ENCODE measurements around the gene MTFMT.
"Not testable (repeated sequence)": the region's sequence is repeated elsewhere in the genome, so short reads cannot be mapped to it uniquely, and the experiment has no call there.

Gene MTFMT

DNA sequence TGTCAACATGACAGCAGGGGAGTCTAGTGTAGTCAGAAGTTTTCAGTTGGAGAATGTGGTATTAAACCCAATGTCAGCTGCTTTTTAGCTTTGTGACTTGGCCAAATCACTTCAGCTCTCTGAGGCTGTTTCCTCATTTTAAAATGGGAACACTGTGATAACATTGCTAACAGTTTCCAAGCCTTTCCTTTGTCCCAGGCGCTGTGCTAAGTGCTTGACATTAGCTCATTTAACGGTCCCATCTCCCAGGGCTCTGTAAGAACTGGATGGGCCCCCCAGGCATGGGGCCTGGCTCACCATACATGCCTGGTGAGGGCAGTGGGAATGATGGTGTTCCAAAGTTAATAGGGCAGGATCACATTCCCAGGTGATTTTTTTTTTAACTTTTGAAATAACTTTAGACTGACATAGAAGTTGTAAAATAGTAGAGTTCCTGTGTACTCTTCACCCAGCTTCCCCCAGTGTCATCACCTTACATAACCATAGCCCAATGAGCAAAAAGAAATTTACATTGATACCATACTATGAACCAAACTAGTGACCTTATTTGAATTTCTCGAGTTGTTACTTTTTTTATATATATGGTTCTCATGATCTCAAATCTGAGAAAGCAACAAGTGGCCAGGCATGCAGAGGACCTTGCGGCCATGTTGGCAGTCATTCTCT, 30.6 kb upstream of the MTFMT start:
- no peak for DNase-seq

DNA sequence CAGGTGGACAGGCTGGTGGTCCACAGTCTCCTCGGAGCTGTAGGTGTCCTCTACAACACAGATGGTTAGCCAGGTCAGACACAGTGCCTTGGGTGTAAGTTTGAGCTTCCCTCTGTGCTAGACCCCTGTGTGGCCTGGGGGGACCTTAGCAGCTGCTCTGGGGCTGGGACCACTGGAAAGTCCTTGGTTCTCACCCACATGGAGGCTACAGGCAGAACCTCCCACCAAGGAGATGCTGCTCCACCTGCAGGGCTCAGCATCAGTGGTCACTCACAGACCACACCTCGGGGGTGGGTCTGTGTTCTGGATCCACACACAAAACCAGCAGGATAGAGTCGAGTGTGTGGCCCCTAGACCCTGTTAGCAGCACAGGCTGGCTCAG, 29.9 kb upstream of the MTFMT start:
- no peak for DNase-seq

DNA sequence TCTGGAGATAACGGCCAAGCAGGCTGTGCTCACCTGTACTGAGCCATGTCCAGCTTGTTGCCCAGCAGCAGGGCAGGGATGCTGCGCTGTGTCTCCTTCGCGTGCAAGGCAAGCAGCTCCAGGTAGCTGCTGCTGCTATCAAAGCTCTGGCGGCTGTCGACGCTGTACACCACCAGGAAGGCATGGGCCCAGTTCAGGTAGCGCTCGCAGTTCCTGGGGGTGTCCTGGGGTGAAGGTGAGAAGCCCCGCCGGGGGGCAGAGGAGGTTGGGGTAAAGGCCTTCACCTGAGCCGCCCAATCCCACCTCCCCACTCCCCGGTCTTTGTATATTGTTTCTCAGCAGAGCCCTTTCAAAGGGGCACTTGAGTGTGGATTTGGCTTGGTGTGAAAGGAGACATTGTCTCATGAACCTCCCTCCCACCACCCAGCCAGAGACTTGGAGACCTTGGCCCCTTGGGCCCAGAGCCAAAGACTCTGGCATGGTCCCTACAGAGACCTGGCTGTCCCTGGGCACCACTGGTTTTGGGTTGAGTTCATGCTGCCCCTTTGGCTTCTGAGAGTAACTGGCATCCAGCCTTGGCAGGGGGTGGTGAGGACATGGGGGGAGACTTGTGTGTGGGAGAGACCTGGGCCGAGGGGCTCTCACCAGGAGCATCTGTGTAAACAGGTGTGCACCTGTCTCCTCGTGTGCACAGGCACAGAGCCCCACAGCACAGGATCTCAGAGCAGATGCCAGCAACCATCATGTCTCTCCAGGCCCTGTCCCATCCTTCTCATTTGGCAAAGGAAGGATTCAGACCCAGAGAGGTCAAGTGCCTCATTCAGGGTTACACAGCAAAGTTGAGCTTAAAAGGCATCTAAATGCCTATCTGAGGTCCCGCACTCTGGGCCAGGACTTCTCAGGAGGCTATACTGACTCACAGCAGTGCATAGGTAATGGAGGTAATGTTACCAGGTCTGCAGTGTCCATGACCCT, 29.2 kb upstream of the MTFMT start:
- DNase-seq = no peak

DNA sequence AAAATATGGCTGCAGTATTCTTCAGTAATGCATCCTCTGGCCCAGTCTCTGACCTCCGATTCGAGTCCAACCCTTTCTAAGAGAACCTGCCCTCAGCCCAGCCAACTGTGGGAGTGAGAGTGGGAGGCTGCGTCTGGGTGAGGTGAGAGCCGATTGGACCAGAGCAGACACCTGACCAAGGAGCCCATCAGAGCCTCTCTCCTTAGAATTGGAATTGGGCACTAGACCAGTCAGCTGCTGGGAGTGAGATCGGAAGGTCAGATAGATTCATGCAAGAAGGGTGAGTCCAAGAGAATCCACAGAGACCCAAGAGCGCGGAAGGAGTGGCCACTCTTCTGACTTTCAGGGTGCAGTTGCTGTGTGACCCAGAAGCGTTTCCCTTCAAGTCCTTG, 28.1 kb upstream of the MTFMT start:
- DNase-seq = no peak

DNA sequence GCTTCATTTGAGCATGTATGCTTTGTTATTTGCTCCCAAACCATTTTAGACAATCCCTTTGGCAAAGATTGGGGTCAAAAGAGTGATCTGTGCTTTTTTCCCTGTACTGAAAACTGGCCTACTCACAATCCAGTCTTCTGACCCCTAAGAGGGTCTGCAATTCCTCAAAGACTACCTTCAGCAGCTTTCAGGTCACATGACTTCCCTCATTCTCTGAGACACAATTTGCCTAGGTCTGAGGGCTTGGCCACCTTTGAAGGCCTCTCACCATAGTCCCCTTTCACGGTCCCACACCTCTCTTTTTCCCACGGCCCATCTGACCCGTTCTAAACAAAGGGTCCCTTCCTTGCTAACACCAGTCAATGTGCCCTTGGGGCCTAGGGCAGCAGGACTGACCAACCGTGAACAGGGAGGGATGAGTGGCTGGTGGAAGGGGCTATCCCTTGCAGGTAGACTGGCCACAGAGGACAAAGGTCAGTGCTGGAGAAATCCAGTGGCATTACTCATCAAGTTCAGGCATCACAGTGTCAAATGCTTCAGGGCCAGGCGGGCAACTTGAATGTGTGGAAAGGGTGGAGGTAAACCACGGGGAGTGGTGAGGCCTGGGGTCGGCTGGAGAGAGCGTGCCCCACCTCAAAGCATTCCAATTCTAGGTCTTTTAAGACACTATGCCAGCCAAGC, 27.6 kb upstream of the MTFMT start:
- no peak for DNase-seq

DNA sequence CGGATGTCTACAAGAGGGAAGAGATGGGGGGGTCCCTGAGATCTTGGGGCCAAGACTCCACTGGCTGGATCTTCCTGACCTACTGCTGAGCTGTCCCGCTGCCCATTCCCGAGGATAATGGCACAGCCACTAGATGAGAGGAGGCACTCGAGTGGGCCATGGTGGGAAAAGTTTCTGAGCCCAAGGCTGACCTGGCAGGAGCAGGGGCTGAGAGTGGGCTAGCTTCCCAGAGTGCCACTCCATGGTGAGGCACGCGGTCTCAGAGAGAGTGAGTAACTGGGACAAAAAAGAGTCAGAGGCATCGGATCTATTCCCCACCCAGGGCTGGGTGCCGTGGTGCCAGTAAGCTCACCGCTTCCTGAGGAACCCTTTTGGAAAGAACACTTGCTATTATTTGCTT, 26.7 kb upstream of the MTFMT start:
- no peak for DNase-seq

DNA sequence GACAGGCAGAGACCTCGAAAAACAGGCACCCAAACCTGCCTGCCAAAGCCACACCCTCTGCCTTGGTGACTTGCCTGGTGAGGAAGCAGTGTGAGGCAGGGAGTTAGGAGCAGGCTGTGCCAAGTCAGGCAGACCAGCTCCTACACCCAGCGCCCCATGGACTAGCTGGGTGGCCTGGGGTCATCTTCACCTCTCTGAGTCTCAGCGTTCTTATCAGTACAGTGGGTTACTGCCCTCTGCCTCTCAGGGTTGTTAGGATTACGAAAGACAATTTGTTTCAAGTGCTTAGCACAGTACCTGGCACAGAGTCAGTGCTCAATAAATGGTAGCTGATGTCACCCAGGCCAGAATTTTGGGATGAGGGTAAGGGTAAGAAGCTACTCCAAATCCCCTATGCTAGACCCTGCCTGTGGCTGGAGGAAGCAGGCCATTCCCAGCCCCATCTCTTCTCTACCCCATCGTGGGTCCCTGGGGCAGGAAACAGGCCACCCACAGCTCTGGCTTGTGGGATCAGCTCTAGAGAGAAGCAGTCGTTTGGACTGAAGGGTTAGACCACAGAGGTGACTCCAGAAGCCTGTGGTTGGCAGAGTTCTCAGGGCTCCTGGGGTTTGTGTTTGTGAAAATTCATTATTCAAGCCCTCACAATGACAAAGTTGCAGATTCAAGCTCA, 25.9 kb upstream of the MTFMT start:
- no peak for DNase-seq

DNA sequence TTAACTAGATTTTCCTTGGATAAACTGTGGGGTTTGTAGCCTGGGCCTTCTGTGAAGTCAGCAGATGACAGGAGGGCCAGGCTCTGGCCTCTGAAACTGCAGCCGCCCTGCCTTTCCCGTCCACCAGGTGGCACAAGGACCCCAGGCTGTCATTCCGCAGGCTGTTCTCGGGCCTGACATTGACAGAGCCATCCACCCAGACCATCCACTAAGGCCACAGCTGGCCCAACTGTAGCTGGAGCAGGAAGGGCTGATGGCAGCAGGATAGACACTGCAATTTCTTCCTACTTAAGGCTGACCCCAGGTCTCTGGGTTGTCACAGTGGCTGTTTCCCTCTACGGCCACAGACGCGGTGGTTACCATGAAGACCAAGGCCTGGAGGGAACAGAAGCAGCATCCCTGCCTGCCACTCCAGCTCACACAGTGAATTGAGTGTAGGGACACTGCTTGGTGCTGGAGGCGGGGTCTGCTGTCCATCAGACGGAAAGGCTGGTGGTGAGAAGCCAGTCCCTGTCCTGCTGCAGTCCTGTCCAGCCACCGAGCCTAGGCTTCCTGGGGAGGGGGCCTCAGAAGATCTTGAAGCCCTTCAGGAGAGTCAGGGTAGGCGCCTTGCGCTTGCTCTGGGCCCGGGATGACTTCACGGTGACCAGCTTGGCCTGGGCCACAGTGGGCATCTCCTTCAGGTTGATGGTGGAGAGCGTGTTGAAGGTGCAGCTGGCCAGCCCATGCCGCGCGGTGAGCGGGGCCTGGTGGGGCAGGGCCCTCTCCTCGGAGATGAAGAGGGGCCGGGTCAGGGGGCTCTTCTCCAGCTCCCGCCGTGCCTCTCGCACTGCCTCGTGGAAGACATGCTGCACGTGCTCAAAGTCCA, 25.1 kb upstream of the MTFMT start:
- peak; percentile 25 for DNase-seq

DNA sequence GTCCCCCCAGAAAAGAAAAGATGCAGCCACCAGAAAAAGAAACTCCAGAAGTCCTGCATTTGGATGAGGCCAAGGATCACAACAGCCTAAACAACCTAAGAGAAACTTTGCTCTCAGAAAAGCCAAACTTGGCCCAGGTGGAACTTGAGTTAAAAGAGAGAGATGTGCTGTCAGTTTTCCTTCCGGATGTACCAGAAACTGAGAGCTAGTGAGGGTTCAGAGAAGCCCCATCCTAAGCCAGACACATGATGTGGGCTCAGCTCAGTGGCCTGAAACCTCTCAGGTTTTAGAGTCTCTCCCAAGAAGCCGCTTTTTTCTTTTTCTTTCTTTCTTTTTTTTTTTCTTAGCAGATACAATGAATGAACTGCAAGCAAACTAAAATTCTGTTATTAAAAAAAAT, 23.5 kb upstream of the MTFMT start:
- DNase-seq = no peak

DNA sequence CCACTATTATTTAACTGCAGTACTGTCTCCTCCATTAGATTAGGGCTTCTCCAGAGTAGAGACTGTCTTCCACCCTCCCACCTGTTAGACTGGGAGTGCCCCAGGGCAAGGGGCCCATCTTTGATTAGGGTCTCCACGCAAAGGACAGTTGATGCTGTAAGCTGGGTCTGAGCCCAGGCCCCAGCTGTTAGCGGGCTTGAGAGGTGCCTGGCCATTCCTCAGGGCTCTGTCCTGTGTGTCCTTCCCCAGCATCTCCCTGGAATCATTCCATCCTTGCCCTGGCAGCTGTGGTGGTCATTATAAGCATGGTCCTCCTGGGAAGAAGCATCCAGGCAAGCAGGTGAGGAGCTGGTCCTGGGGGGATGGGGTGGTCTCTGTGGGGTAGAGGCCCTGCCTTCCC, 21.8 kb upstream of the MTFMT start:
- no peak for DNase-seq

DNA sequence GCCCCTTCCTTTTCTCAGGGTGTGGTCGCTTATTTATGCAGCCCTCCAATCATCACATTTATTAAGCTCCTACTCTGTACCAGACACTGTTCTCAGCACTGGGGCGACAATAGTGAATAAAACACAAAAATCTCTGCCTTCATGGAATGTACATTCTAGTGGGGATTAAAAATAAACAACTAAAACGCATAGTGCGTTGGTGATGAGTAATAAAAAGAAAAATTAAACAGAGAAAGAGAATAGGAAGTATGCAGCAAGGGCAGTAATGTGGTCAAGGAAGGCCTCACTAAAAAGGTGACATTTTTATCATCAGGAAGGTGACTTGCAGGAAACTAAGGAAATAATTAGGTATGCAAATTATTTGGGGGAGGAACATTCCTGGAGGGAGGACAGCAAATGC, 20.8 kb upstream of the MTFMT start:
- DNase-seq = no peak

DNA sequence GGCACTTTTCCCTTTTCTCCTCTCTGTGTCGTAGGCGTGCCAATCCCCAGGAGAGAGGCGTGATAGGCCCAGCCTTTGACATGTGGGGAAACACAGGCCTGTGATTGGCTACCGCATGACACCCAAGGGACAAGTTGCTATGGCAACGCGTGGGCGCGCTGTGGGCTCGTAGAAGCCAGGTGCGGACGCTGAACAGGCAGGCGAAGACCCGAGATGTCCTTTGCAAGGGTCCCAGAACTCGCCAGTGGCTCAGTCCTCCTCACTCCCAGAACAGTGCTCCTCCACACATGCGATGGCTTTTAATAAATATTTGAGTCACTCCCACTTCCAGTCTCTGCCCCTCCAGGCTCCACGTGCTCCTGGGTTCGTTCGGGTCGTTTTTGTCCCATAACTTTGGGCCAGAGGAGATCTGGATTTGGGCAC, 20.0 kb upstream of the MTFMT start:
- peak; percentile 86 for DNase-seq

DNA sequence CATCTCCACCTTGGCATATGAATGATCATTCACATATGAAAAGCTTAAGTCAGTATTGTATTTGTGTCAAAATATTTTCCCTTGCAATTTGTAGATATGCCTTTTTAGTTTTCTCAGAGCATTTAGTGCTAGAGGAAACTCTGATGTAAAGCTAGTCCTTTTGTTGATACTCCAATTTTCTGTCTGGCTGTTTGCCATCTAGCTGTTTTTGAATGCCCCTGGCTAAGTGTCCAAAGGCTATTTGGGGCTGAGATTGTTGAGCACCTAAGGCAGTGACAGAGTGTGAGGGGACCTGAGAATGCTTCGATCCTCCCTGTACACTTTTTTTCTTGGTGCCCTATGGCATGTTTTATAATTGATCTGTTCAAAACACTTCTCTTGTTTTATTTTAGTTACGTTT, 18.8 kb upstream of the MTFMT start:
- DNase-seq = no peak

DNA sequence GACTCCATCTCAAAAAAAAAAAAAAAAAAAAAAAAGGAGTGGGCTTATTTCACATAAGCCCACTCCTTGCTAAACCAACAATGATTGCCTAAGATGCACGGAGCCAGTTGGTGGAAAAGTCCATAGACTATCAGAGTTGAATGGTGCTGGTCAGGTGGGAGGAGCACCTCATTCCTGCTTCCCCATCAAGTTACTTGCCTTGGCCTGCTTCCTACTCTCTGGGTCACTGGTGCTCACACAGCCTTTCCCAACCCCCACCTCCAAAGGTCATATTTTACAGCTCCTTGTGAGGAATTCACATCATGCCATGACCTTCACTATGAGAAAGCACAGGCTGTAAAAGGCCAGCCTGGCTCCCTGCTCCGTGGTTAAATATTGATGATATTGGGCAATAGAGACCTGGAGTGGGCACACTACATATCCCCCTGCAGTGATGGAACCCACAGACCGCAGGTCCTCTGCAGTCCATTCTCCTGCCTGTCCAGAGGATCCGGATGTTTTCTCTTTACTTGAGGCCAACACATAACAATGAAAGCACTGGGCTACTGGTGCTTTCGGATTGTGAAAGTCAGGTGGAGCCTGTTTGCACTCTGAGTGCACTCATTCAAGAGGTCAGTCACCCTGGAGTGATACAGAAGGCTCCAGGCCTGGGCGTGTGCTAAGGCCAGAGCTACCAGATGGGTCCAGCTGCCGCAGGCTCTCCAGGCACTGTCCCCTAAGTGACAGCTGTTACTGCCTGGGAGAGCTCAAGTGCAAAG, 15.5 kb upstream of the MTFMT start, which contains the start of gene SLC51B:
TSS of gene SLC51B (plus strand) at position 664 of the 758 bp plus-strand sequence. CDS start 4,618 bp downstream, outside the sequence.
- DNase-seq = peak; percentile 31

DNA sequence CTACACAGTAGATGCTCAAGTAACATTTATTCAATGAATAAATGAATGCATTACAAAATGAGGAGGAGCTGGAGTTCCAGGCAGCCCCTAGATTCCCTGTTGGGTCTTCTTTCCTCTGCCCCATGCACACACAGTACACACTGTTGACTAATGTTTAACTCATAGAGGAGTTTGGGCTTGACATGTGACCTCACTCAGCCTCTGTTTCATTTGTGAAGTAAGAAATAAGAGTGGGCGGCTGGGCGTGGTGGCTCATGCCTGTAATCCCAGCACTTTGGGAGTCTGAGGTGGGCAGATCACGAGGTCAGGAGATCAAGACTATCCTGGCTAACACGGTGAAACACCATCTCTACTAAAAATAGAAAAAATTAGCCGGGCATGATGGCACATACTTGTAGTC, 14.8 kb upstream of the MTFMT start:
- DNase-seq = not testable (repeated sequence)

DNA sequence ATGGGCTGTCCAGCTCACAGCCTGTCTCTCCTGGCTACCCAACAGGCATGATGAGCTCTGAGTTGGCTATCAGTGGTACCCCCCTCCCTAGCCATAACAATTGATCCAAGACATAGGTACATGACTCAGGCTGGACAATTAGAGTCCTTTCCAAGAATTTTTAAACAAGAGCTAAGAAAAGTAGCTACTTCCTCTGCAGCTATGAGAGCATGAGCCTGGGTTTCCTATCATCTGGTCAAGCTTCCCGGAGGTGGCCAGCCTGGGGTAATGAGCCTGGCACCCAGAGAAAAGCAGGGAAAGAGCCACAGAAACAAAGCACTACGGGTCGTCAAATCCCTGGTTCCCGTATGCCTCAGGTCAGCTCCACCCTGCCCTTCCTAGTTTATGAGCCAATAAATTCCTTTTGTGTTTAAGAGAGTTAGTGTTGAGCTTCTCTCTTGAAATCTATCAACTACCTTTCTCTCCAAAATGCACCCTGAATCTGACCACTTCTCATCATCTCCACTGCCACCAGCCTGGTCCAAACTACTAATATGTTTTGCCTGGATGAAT, 13.4 kb upstream of the MTFMT start:
- DNase-seq = no peak

DNA sequence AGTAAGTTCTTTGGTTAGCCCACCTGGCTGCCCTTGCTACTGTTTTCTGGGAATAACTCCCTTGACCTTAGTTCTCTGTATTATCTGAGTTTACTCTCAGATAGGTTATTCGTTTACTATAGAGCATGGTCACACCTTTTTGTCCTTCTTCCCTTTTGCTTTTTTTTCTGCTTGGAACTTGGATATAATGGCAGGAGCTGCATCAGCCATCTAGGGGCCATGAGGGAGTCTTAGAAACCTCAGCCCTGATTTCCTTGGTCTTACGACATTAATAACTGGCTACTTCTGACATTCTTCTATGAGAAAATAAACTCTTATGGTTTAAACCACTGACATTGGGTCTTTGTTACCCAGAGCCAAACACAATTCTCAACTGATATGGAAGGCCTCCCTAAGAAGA, 12.3 kb upstream of the MTFMT start:
- DNase-seq = no peak

DNA sequence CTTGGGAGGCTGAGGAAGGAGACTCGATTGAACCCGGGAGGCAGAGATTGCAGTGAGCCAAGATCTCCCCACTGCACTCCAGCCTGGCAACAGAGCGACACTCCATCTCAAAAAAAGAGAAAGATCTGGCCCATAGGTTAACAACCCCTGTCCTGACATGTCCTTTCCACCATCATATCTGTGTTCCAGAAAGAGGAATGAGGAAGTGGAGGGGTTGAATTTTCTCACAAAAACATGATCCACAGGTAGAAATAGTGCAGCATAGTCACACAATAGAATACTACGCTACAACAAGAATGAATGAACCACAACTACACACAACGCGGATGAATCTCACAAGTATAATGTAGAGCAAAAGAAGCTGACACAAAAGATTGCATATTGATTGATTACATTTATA, 11.0 kb upstream of the MTFMT start:
- no peak for DNase-seq

DNA sequence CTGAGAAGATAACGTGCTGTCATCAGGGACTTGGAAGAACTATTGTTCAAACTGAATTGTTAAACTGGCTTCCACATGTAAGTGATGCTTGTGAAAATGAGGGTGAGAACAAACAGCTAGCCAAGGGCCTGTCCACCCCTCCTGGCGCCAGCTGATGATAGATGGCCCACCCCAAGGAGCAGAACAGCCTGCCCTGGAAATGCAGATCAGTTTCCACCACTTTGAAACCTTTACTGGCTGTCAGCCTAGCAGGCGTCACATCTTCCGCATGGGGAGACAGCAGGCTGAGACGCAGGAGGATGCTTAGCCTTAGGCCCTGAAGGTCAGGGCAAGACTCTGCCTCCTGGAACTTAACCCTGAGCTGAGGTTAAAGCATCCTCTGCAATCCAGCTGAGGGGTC, 9.4 kb upstream of the MTFMT start:
- DNase-seq = no peak

DNA sequence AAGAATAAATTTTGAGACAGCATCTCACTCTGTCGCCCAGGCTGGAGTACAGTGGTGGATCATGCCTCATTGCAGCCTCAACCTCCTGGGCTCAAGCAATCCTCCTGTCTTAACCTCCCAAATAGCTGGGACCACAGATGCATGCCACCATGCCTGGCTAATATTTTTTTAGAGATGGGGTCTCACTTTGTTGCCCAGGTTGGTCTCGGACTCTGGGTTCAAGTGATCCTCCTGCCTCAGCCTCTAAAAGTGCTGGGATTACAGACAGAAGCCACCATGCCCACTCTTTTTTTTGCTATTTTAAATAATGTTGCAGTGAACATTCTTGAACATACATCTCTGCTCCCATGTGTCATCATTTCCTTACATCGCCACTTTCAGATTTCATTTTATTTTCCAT, 9.0 kb upstream of the MTFMT start:
- no peak for DNase-seq

DNA sequence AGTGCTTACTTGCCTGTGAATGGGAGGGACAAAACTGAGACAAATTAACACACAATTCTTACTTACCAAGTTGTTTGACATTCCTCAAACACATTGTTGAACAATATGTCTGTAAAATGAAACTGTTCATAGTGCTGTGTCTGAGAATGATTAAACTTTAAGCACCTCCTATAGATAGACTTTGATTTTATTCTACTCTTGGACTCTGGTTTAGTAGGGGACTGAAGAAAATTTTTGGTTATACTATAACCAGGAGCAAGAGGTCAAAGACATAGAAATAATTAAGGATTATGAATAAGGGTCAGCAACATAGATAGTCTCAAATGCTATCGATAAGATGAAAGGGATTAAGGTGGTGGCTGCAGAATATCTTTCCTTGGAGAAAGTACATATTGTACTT, 7.9 kb upstream of the MTFMT start:
- DNase-seq = no peak

Data from NCI-H510A treated with DMSO at 0.1 percent for 48 hours (cell line).